ENCODE results near the gene IL3. TPM values are rescaled to one million over a fixed set of nuclear protein-coding genes. Genes with fewer than 3 reads are reported as not detected.

The IL3 gene
- total RNA-seq, 3 donors from 2014 or later = not detected

- Histone ChIP-seq H3K4me1 (ENCODE audit: low read depth) (peaks cover 2% of the 10 kb centered on the region), H3K9me3 (no peaks in the 10 kb centered on the region), H3K36me3 (ENCODE audit: low read depth) (no peaks in the 10 kb centered on the region), H3K4me3 (no peak overlapping the region)
- no peak for TF ChIP-seq CTCF (IDR thresholded peaks at IDR 0.05)
- ATAC-seq (peak; percentile 23), DNase-seq (peak in 2 of 3 donors; percentile 25 to 40)
- intact Hi-C loops (cut with DNase I, micrococcal nuclease) = no loop called here
Measured at GRCh38 chr5:132059043-132059695, 1.3 kb upstream of the IL3 start.

- intact Hi-C loops (cut with DNase I, micrococcal nuclease) = no loop called here
- no peak overlapping the region for H3K4me3 ChIP-seq
- H3K4me1 ChIP-seq (ENCODE audit: low read depth) = peaks cover 2% of the 10 kb centered on the region
- no peak for TF ChIP-seq CTCF (IDR thresholded peaks at IDR 0.05)
- no peaks in the 10 kb centered on the region for H3K9me3 ChIP-seq
- ATAC-seq = no peak
- peak in 1 of 3 donors; percentile 24 for DNase-seq
- H3K36me3 ChIP-seq (ENCODE audit: low read depth) = no peaks in the 10 kb centered on the region
Measured at GRCh38 chr5:132059696-132060500, 557 bp upstream of the IL3 start.

GRCh38 chr5:132063090-132063911, 2.8 kb downstream of the IL3 start:
- peak; percentile 98 for TF ChIP-seq CTCF (IDR thresholded peaks at IDR 0.05)
- no peaks in the 10 kb centered on the region for H3K9me3 ChIP-seq
- intact Hi-C loops (cut with DNase I, micrococcal nuclease) = no loop called here

GRCh38 chr5:132064140-132064539, 3.7 kb downstream of the IL3 start:
- peak in 1 of 3 donors; percentile 33 for DNase-seq
- no peak for TF ChIP-seq CTCF (IDR thresholded peaks at IDR 0.05)
- intact Hi-C loops (cut with DNase I, micrococcal nuclease) = no loop called here

More at GRCh38 chr5:132063090-132063911, 2.8 kb downstream of the IL3 start:
- DNase-seq (peak; percentile 56 to 88 (median 82)), ATAC-seq (peak; percentile 76)
- no peaks in the 10 kb centered on the region for H3K36me3 ChIP-seq (ENCODE audit: low read depth)
- no peak overlapping the region for H3K4me3 ChIP-seq
- peaks cover 2% of the 10 kb centered on the region for H3K4me1 ChIP-seq (ENCODE audit: low read depth)

GRCh38 chr5:132064738-132065331, 4.4 kb downstream of the IL3 start:
- H3K9me3 ChIP-seq = no peaks in the 10 kb centered on the region
- peak; percentile 95 for TF ChIP-seq CTCF (IDR thresholded peaks at IDR 0.05)
- intact Hi-C loops (cut with DNase I, micrococcal nuclease) = no loop called here
- no peak overlapping the region for H3K4me3 ChIP-seq
- no peaks in the 10 kb centered on the region for H3K36me3 ChIP-seq (ENCODE audit: low read depth)
- DNase-seq = peak; percentile 49 to 89 (median 69)
- ATAC-seq = peak; percentile 85
- H3K4me1 ChIP-seq (ENCODE audit: low read depth) = peaks cover 2% of the 10 kb centered on the region

More at GRCh38 chr5:132064140-132064539, 3.7 kb downstream of the IL3 start:
- no peak for ATAC-seq
- Histone ChIP-seq H3K4me3 (no peak overlapping the region), H3K9me3 (no peaks in the 10 kb centered on the region), H3K4me1 (ENCODE audit: low read depth) (peaks cover 2% of the 10 kb centered on the region), H3K36me3 (ENCODE audit: low read depth) (no peaks in the 10 kb centered on the region)
